HCT116 (cell line): Measurements from ENCODE around the gene JAG1. TPM values are rescaled to one million over a fixed set of nuclear protein-coding genes. Genes with fewer than 3 reads are reported as not detected.

Source experiments
- ATAC-seq: fragments of 200-7000 bp; cut with Tn5 transposase; 2 replicates; pipeline ENCODE4 v1.9.1; 2020; ENCODE audit warnings: mild to moderate bottlenecking, moderate library complexity
- BruUV-seq: library from RNA; stranded (reverse); fragments of 400-500 nt; replicated peaks from 2 replicates; lab custom pipeline; 2021; lab: Mats Ljungman, UMichigan
- CTCF ChIA-PET: fragments of 300-600 bp; sonication (Branson Sonifier 250); formaldehyde crosslinking; loops from one replicate; lab custom pipeline; 2021; ENCODE audit warnings: antibody characterized with exemption; lab: Charles Lee
- POLR2A ChIA-PET: fragments of 300-600, 350-600 bp; sonication (Branson Sonifier 250); formaldehyde crosslinking; loops from one replicate; lab custom pipeline; 2021; ENCODE audit warnings: antibody characterized with exemption; lab: Charles Lee
- RAD21 ChIA-PET, 2 experiments: fragments of 300-600 bp; sonication (Branson Sonifier 250); formaldehyde crosslinking; loops; one replicate each; lab custom pipeline; 2023; ENCODE audit warnings: low total read pairs in 2 of 2; ENCODE audit not compliant: uncharacterized antibody in 2 of 2, unreplicated experiment in 2 of 2, low non-redundant PET in 1 of 2; lab: Charles Lee
- DNase-seq: peaks from one replicate; pipeline ENCODE4 v3.0.0-alpha.2; 2010; ENCODE audit warnings: low read depth, low spot score
- H2AFZ ChIP-seq: fragments of 200-600 bp; shearing (Covaris generic), sonication (generic); 2 replicates; pipeline ENCODE4 v1.6.1; 2017; ENCODE audit warnings: low read depth, mixed run types, mixed read lengths, antibody characterized with exemption, low read length; ENCODE audit not compliant: poor library complexity, severe bottlenecking
- H3K27ac ChIP-seq: 2 replicates; pipeline ENCODE4 v1.5.1; 2012; ENCODE audit warnings: low read depth, low read length
- H3K27me3 ChIP-seq: fragments of 200-600 bp; sonication (generic); 2 replicates; pipeline ENCODE4 v1.6.1; 2016; ENCODE audit warnings: mixed run types, low read length, mixed read lengths; ENCODE audit not compliant: insufficient read depth
- H3K36me3 ChIP-seq, 2 experiments: fragments of 200-500 bp in 1 of 2; fragments of 200-600 bp in 1 of 2; sonication (Bioruptor generic) in 1 of 2; sonication (generic) in 1 of 2; 2 replicates each; pipeline versions ENCODE4 v1.5.1 to v1.6.1; 2014 to 2016; ENCODE audit warnings: low read length in 2 of 2, inconsistent platforms in 1 of 2, mixed read lengths in 1 of 2, mixed run types in 1 of 2; ENCODE audit not compliant: insufficient read depth in 2 of 2, control insufficient read depth in 1 of 2
- H3K4me1 ChIP-seq, 2 experiments: fragments of 200-600 bp in 1 of 2; sonication (generic) in 1 of 2; 2 replicates each; pipeline versions ENCODE4 v1.5.1 to v1.6.1; 2012 to 2017; ENCODE audit warnings: low read length in 2 of 2, inconsistent platforms in 1 of 2, mild to moderate bottlenecking in 1 of 2, mixed read lengths in 1 of 2, mixed run types in 1 of 2, moderate library complexity in 1 of 2; ENCODE audit not compliant: insufficient read depth in 2 of 2, control insufficient read depth in 1 of 2
- H3K4me2 ChIP-seq: fragments of 200-600 bp; sonication (generic); 2 replicates; pipeline ENCODE4 v1.6.1; 2017; ENCODE audit warnings: mixed run types, low read length, mixed read lengths
- H3K4me3 ChIP-seq, 2 experiments: fragments of 200-600 bp in 1 of 2; sonication (generic) in 1 of 2; replicated peaks in 1 of 2; 2 replicates each; pipeline ENCODE4 v1.5.1; 2011 to 2016; ENCODE audit warnings: low read length in 2 of 2, control low read depth in 1 of 2, low read depth in 1 of 2, mild to moderate bottlenecking in 1 of 2, mixed read lengths in 1 of 2, mixed run types in 1 of 2
- H3K79me2 ChIP-seq: fragments of 200-600 bp; sonication (generic); 2 replicates; pipeline ENCODE4 v1.6.1; 2017; ENCODE audit warnings: mild to moderate bottlenecking, mixed run types, low read length, moderate library complexity, mixed read lengths; ENCODE audit not compliant: insufficient read depth
- H3K9ac ChIP-seq: fragments of 200-600 bp; sonication (generic); 2 replicates; pipeline ENCODE4 v1.6.1; 2016; ENCODE audit warnings: low read length, mixed read lengths
- H3K9me2 ChIP-seq: fragments of 200-600 bp; sonication (generic), shearing (Covaris generic); 2 replicates; pipeline ENCODE4 v1.6.1; 2017; ENCODE audit warnings: mixed run types, mild to moderate bottlenecking, moderate library complexity; ENCODE audit not compliant: insufficient read depth
- H3K9me3 ChIP-seq, 2 experiments: fragments of 200-500 bp in 1 of 2; fragments of 200-600 bp in 1 of 2; sonication (Bioruptor generic) in 1 of 2; sonication (generic) in 1 of 2; 2 replicates each; pipeline ENCODE4 v1.6.1; 2014 to 2017; ENCODE audit warnings: low read length in 2 of 2, mixed read lengths in 2 of 2, inconsistent platforms in 1 of 2, low read depth in 1 of 2, mild to moderate bottlenecking in 1 of 2, mixed run types in 1 of 2, moderate library complexity in 1 of 2; ENCODE audit not compliant: control insufficient read depth in 1 of 2, insufficient read depth in 1 of 2
- H4K20me1 ChIP-seq: fragments of 200-600 bp; sonication (generic), shearing (Covaris generic); 2 replicates; pipeline ENCODE4 v1.6.1; 2017; ENCODE audit warnings: mixed run types, mild to moderate bottlenecking, moderate library complexity; ENCODE audit not compliant: insufficient read depth
- CEBPB ChIP-seq: IDR thresholded peaks from 2 replicates; pipeline ENCODE4 v1.6.1; 2012; ENCODE audit warnings: low read depth
- FOSL1 ChIP-seq: IDR thresholded peaks from 2 replicates; pipeline ENCODE4 v1.6.1; 2012; ENCODE audit warnings: low read depth
- JUND ChIP-seq: IDR thresholded peaks from 2 replicates; pipeline ENCODE4 v1.6.1; 2012
- RAD21 ChIP-seq: IDR thresholded peaks from 2 replicates; pipeline ENCODE4 v1.6.1; 2012; ENCODE audit warnings: low read depth, mild to moderate bottlenecking
- intact Hi-C: fragments of 100-400 bp; cut with micrococcal nuclease; formaldehyde crosslinking; loops from 2 replicates; pipeline ENCODE4 v1.10.0; 2022
- total RNA-seq: library from RNA; stranded (reverse); gene quantifications from one replicate; pipeline ENCODE4 v1.2.1, GENCODE V29; 2021; ENCODE audit not compliant: unreplicated experiment
- TF ChIP-seq, protein P1 (sequence below): IDR thresholded peaks from 2 replicates; pipeline ENCODE4 v1.6.1; 2012; ENCODE audit warnings: low read depth

JAG1 gene
- total RNA-seq, 1 experiment from 2014 or later: 31.9 TPM

DNA sequence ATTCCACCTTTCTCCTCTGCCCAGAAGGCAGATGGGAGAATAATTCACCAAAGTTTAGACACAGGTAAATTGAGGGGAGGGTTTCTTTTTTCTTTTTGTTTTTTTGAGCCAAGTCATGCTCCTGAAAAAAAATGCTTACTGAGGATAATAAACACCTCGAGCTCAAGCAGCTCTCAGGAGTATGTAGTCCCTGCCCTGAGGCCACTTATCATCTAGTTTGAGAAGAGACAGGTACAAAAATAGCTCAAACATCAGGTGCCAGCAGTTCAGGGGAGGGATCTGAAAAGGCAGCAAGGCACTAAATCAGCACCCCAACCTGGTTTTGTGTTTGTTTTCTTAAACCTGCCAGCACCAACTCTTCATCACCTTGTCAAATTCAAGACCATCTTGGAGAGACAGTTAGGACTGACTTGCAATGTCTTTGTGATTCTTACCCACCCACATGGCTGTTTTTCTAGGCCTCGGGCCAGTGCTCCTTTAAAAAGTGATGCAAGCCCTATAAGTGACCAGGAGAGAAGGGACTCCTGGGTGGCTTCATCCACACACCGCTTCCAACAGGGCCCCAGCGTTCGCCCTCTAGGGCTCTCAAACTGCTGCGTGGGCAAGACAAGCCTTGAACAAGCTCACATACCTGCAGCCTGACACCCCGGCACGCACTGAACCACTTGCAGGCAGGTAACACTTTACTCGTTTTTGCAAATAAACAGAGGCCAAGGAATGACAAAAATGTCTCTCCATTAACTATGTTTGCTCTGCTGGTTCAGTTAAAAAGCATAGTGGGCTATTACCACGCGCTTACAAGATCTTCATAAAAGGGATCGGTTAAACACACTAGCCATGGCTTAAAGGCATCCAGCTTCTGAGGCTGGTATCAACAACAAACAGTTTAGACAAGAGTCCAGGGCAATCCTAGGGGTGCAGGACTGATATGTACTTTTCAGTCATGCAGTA, 13.9 kb downstream of the JAG1 start:
- no peaks in the 10 kb centered on the region for H3K9me3 ChIP-seq
- no peaks in the 10 kb centered on the region for H3K9me2 ChIP-seq
- no peak overlapping the region for H3K9ac ChIP-seq
- no TSS peak for BruUV-seq
- H3K4me3 ChIP-seq: no peak overlapping the region
- peaks cover 39 to 73% of the 10 kb centered on the region in 2 experiments; a peak in 3 of 4 replicates for H3K36me3 ChIP-seq
- intact Hi-C loops: no loop called here
- ChIA-PET CTCF (no interaction called here), POLR2A (no interaction called here), RAD21 (no interaction called here)
- H3K4me2 ChIP-seq: no peak overlapping the region
- DNase-seq (no peak), ATAC-seq (no peak)
- H4K20me1 ChIP-seq: no peaks in the 10 kb centered on the region; the same call in 1 of the 2 replicates
- H3K79me2 ChIP-seq: peaks cover 3% of the 10 kb centered on the region; the same call in 1 of the 2 replicates
- H3K4me1 ChIP-seq: peaks cover 5 to 6% of the 10 kb centered on the region in 2 experiments; a peak in 2 of 4 replicates
- no peak overlapping the region for H2AFZ ChIP-seq
- no peak overlapping the region for H3K27ac ChIP-seq
- TF ChIP-seq CEBPB: no peak
- TF ChIP-seq JUND: no peak
- H3K27me3 ChIP-seq: no peaks in the 10 kb centered on the region

DNA sequence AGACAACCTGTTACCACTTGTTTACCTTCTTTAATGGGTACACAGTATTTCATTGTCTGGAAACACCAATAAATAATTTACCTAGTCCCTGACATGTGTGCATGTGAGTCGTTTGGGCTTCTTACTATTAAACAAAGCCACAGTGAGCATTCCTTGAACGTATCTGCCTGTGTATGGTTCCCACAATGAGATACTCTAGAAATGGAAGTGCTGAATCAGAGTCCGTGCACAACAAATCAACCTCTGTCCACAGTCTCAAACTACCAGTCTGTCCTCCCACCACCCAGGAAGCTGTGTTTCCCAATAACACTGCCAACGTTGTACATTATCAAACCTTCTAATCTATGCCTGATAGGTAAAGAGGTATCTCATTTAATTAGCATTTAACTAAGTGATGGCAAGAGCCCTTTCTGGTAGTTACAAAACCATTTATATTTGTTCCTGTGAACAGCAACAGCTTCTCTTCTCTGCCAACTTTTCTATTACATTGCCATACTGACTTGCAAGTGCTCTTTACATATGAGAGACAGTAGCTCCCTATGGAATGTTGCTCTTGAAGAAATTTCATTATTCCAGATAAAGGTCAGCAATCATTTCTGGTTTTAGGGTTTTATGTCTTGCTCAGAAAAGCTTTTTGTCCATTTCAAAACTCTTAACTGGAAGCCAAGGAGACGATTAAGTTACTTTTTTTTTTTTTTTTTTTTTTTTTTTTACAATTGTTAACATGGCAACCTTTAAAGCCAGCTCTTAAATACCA, 14.7 kb downstream of the JAG1 start:
- RAD21 ChIA-PET: no interaction called here
- Histone ChIP-seq H2AFZ (no peak overlapping the region), H3K9me2 (no peaks in the 10 kb centered on the region), H4K20me1 (no peaks in the 10 kb centered on the region; the same call in 1 of the 2 replicates), H3K4me1 (no peaks in the 10 kb centered on the region), H3K27ac (no peak overlapping the region)
- ATAC-seq: no peak
- intact Hi-C loops: no loop called here
- TF ChIP-seq FOSL1 (no peak), CEBPB (no peak), RAD21 (no peak)
- TF ChIP-seq, protein P1, sequence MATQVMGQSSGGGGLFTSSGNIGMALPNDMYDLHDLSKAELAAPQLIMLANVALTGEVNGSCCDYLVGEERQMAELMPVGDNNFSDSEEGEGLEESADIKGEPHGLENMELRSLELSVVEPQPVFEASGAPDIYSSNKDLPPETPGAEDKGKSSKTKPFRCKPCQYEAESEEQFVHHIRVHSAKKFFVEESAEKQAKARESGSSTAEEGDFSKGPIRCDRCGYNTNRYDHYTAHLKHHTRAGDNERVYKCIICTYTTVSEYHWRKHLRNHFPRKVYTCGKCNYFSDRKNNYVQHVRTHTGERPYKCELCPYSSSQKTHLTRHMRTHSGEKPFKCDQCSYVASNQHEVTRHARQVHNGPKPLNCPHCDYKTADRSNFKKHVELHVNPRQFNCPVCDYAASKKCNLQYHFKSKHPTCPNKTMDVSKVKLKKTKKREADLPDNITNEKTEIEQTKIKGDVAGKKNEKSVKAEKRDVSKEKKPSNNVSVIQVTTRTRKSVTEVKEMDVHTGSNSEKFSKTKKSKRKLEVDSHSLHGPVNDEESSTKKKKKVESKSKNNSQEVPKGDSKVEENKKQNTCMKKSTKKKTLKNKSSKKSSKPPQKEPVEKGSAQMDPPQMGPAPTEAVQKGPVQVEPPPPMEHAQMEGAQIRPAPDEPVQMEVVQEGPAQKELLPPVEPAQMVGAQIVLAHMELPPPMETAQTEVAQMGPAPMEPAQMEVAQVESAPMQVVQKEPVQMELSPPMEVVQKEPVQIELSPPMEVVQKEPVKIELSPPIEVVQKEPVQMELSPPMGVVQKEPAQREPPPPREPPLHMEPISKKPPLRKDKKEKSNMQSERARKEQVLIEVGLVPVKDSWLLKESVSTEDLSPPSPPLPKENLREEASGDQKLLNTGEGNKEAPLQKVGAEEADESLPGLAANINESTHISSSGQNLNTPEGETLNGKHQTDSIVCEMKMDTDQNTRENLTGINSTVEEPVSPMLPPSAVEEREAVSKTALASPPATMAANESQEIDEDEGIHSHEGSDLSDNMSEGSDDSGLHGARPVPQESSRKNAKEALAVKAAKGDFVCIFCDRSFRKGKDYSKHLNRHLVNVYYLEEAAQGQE: no peak
- TF ChIP-seq, all 23 proteins: peak for 0
- Histone ChIP-seq H3K36me3 (peaks cover 39 to 78% of the 10 kb centered on the region in 2 experiments; a peak in 3 of 4 replicates), H3K9ac (no peak overlapping the region), H3K4me3 (no peak overlapping the region), H3K9me3 (no peaks in the 10 kb centered on the region), H3K4me2 (no peak overlapping the region), H3K27me3 (no peaks in the 10 kb centered on the region), H3K79me2 (no peaks in the 10 kb centered on the region)
- BruUV-seq: no TSS peak
- DNase-seq: no peak
- ChIA-PET POLR2A (no interaction called here), CTCF (no interaction called here)
